Fibroblast of upper back skin (primary cell): ENCODE measurements around the gene UBE2E2.
"Not testable (repeated sequence)": the region's sequence is repeated elsewhere in the genome, so short reads cannot be mapped to it uniquely, and the experiment has no call there.

Source experiments
- DNase-seq: peaks from one replicate; pipeline ENCODE4 v3.0.0-alpha.2; 2013

UBE2E2 gene

GRCh38 chr3:23594894-23595670, 392.0 kb downstream of the UBE2E2 start:
- peak; percentile 74 for DNase-seq

- DNase-seq = no peak
Observed at GRCh38 chr3:23595851-23596250, 392.7 kb downstream of the UBE2E2 start.

GRCh38 chr3:23600167-23600871, 397.2 kb downstream of the UBE2E2 start:
- peak; percentile 82 for DNase-seq

- no peak for DNase-seq
Observed at GRCh38 chr3:23601091-23601822, 398.1 kb downstream of the UBE2E2 start.

GRCh38 chr3:23602971-23603370, 399.8 kb downstream of the UBE2E2 start:
- no peak for DNase-seq

GRCh38 chr3:23607184-23607847, 404.2 kb downstream of the UBE2E2 start:
- no peak for DNase-seq

- no peak for DNase-seq
Observed at GRCh38 chr3:23608650-23609049, 405.5 kb downstream of the UBE2E2 start.

GRCh38 chr3:23611737-23612295, 408.7 kb downstream of the UBE2E2 start:
- peak; percentile 73 for DNase-seq

GRCh38 chr3:23612296-23612891, 409.3 kb downstream of the UBE2E2 start:
- peak; percentile 69 for DNase-seq

GRCh38 chr3:23615068-23615467, 411.9 kb downstream of the UBE2E2 start:
- DNase-seq = no peak

GRCh38 chr3:23618475-23618874, 415.3 kb downstream of the UBE2E2 start:
- not testable (repeated sequence) for DNase-seq

- DNase-seq = no peak
Observed at GRCh38 chr3:23619705-23620637, 416.8 kb downstream of the UBE2E2 start.

GRCh38 chr3:23620638-23621015, 417.5 kb downstream of the UBE2E2 start:
- DNase-seq = no peak

GRCh38 chr3:23623844-23624243, 420.7 kb downstream of the UBE2E2 start:
- peak; percentile 16 for DNase-seq

GRCh38 chr3:23624305-23624704, 421.2 kb downstream of the UBE2E2 start:
- no peak for DNase-seq

GRCh38 chr3:23626442-23626841, 423.3 kb downstream of the UBE2E2 start:
- DNase-seq = no peak

- peak; percentile 73 for DNase-seq
Observed at GRCh38 chr3:23629181-23629894, 426.2 kb downstream of the UBE2E2 start.

- no peak for DNase-seq
Observed at GRCh38 chr3:23633261-23633960, 430.3 kb downstream of the UBE2E2 start.

- DNase-seq = no peak
Observed at GRCh38 chr3:23637339-23637738, 434.2 kb downstream of the UBE2E2 start.
